Measurements from ENCODE around the gene XYLB. TPM values are rescaled to one million over a fixed set of nuclear protein-coding genes. Genes with fewer than 3 reads are reported as not detected.
A peak's percentile ranks its signal among the peaks of the same experiment; 100 is the strongest.

XYLB gene
- total RNA-seq, 8 experiments from 2014 or later = 2.5 to 14.2 (median 5.1) TPM

- Histone ChIP-seq H3K27ac (no peak overlapping the region), H3K4me3 (no peak overlapping the region), H3K4me1 (replicated peaks in 1 of 2) (no peaks in the 10 kb centered on the region)
- in situ Hi-C loops (cut with MboI; ENCODE audit: low pct_unique_long_range_greater_than_20kb in 2 of 9, low sequenced_read_pairs in 9 of 9, unreplicated experiment in 9 of 9) = no loop called here
- no peak for ATAC-seq (replicated peaks in 6 of 8)
These were observed 100.2 kb downstream of the XYLB start for GRCh38 chr3:38446812-38447211.

GRCh38 chr3:38450853-38451252 is 104.3 kb downstream of the XYLB start:
- Histone ChIP-seq H3K4me3 (no peak overlapping the region), H3K27ac (no peak overlapping the region), H3K4me1 (replicated peaks in 1 of 2) (peaks cover under 1% of the 10 kb centered on the region in 2 donors)
- 60 to 100% (median 89%) methylated on average over 1 to 3 of the region's 3 CpGs; no CpG with 5 or more reads in 3 of the 10 experiments for WGBS, 10 experiments
- in situ Hi-C loops (cut with MboI; ENCODE audit: low pct_unique_long_range_greater_than_20kb in 2 of 9, low sequenced_read_pairs in 9 of 9, unreplicated experiment in 9 of 9) = no loop called here
- no peak for ATAC-seq (replicated peaks in 6 of 8)

GRCh38 chr3:38453075-38453912 is 106.7 kb downstream of the XYLB start, which contains the start of gene ACVR2B:
TSS of gene ACVR2B (plus strand) at chr3:38453890. CDS start at chr3:38454323, 433 bp downstream.
- WGBS, 10 experiments = 0 to 26% (median 17%) methylated on average over 1 to 10 of the region's 48 CpGs; no CpG with 5 or more reads in 3 of the 10 experiments
- peak within 1 kb of the TSS; percentile 91 to 98 (median 98) for H3K4me3 ChIP-seq
- peaks cover 10 to 16% of the 10 kb centered on the region in 2 donors for H3K4me1 ChIP-seq (replicated peaks in 1 of 2)
- peak; percentile 38 to 71 (median 62) for ATAC-seq (replicated peaks in 6 of 8)
- in situ Hi-C loops (cut with MboI; ENCODE audit: low pct_unique_long_range_greater_than_20kb in 2 of 9, low sequenced_read_pairs in 9 of 9, unreplicated experiment in 9 of 9) = no loop called here
- peak within 1 kb of the TSS; percentile 99 for H3K27ac ChIP-seq

GRCh38 chr3:38453913-38454177 is 107.3 kb downstream of the XYLB start:
- in situ Hi-C loops (cut with MboI; ENCODE audit: low pct_unique_long_range_greater_than_20kb in 2 of 9, low sequenced_read_pairs in 9 of 9, unreplicated experiment in 9 of 9) = no loop called here
- WGBS, 10 experiments = no CpG with 5 or more reads among the region's 36 CpGs
- Histone ChIP-seq H3K4me3 (peak overlapping the region; percentile 91 to 98 (median 98)), H3K4me1 (replicated peaks in 1 of 2) (peaks cover 10 to 16% of the 10 kb centered on the region in 2 donors), H3K27ac (peak overlapping the region; percentile 99)
- no peak for ATAC-seq (replicated peaks in 6 of 8)

DNA sequence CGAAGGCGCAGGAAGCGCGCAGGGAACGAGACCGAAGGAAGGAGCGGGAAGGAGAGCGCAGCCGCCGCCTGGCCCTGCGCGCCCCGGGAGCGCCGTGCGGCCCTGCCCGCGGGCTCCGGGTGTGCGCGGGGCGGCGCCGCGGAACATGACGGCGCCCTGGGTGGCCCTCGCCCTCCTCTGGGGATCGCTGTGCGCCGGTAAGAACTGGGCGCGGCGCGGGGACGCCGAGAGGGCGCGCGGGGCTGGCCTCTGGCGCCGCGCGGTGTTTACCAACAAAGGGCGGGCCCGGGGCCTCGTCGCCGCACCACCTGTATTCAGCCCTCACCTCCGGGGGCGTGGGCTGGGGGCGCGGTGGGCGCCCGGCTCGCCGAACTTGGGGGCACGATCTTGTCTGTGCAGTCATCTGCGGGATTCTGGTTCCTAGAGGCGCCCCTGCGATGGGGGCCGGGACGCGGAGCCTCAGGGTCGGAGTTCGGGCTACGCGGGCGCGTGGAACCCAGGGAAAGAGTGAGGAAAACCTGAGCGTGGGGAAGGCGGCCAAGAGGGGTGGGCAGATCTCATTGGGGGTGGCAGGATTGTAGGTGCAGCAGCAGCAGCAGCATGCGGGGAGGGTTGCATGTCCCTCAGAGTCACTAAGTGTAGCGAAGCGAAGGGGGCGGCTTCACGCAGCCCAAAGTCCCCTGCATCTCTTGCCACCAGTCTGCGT is 107.7 kb downstream of the XYLB start:
- no CpG with 5 or more reads among the region's 78 CpGs for WGBS, 10 experiments
- in situ Hi-C loops (cut with MboI; ENCODE audit: low pct_unique_long_range_greater_than_20kb in 2 of 9, low sequenced_read_pairs in 9 of 9, unreplicated experiment in 9 of 9) = no loop called here
- Histone ChIP-seq H3K27ac (peak overlapping the region; percentile 99), H3K4me3 (peak overlapping the region; percentile 91 to 98 (median 98)), H3K4me1 (replicated peaks in 1 of 2) (peaks cover 10 to 16% of the 10 kb centered on the region in 2 donors)
- peak; percentile 34 to 72 (median 42) for ATAC-seq (replicated peaks in 6 of 8)

GRCh38 chr3:38454884-38455638 is 108.5 kb downstream of the XYLB start:
- peak overlapping the region; percentile 91 to 98 (median 98) for H3K4me3 ChIP-seq
- H3K4me1 ChIP-seq (replicated peaks in 1 of 2) = peaks cover 10 to 16% of the 10 kb centered on the region in 2 donors
- in situ Hi-C loops (cut with MboI; ENCODE audit: low pct_unique_long_range_greater_than_20kb in 2 of 9, low sequenced_read_pairs in 9 of 9, unreplicated experiment in 9 of 9) = no loop called here
- peak; percentile 9 to 68 (median 64) for ATAC-seq (replicated peaks in 6 of 8)
- WGBS, 10 experiments = 0% methylated on average over 3 to 5 of the region's 72 CpGs; no CpG with 5 or more reads in 8 of the 10 experiments
- peak overlapping the region; percentile 99 for H3K27ac ChIP-seq

DNA sequence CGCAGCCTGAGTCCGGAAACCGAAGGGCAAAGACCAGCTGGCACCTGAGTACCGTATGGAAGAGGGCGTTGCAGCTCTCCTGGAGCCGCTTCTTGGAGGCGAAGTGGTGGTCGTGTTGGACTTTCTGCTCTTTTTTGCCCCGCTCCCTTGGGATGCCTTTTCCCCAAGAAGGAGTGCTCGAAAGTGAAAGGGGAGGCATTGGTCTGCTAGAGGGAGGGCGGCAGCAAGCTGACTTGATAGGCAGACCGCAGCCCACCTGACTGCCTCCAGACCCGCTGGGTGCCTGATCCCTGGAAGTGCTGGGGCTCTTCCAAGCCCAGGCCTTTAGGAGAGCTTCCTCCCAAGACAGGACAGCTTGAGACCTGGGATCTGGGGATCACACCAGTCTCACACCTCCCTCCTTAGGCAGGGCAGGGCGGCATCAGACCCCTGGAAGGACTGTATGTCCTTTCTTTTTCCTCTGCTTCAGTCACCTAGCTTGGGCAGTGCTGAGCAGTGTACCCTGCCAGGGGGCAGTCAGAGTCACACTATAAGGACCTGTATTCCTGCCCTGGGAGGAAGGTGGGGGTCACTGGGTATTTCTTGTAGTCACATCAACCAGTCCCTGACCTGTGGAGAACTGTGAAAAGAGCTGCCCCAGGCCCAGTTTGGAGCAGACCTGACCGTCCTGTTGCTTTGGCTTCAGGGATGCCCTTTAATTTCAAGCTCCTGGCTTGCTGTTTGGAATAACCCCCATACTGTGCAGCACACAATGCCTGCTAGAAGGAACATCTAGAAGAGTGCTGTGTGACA is 109.2 kb downstream of the XYLB start:
- peak in 7 of 8 experiments; percentile 1 to 41 (median 33) for ATAC-seq (replicated peaks in 6 of 8)
- peak overlapping the region; percentile 99 for H3K27ac ChIP-seq
- peak overlapping the region; percentile 91 to 98 (median 98) for H3K4me3 ChIP-seq
- in situ Hi-C loops (cut with MboI; ENCODE audit: low pct_unique_long_range_greater_than_20kb in 2 of 9, low sequenced_read_pairs in 9 of 9, unreplicated experiment in 9 of 9) = no loop called here
- H3K4me1 ChIP-seq (replicated peaks in 1 of 2) = peaks cover 10 to 16% of the 10 kb centered on the region in 2 donors
- 0 to 100% (median 21%) methylated on average over 1 to 3 of the region's 15 CpGs; no CpG with 5 or more reads in 4 of the 10 experiments for WGBS, 10 experiments

DNA sequence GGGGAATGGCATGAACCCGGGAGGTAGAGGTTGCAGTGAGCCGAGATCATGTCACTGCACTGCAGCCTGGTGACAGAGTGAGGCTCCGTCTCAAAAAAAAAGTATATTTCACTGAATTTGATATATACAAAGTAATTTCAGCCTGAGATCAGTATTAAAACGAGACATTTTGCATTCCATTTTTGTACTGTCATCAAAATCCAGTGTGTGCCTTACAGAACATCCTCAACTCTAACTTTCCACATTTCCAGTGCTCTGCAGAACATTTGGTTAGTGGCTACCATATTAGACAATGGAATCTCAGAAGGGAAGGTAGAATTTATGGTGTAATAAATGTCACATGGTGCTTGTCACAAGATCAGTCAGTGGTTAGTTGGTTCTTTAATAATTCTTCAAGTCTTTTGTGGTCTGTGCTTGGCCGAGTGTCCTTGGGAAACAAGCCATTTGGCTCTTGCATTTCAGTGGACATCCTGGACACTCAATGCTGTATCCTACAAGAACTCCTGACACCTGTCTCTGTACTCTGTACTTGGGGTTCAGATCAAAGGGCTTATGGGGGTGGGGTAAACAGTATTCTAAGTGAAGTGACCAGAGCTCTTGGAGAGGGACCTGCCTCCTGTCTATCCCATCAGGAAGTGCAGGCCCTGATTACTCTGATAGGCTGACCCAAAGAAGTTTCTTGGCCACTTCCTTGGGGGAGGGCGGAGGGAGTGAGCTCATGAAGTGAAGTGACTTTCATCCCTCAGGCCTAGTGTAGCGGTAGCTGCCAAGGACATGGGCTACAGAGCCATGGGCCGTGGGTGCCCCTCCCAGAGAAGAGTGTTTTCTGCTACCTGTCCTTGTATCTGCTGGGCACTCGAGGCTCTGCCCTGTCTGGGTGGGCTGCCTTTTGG is 110.8 kb downstream of the XYLB start:
- Histone ChIP-seq H3K4me3 (no peak overlapping the region), H3K27ac (no peak overlapping the region), H3K4me1 (replicated peaks in 1 of 2) (peaks cover 10 to 16% of the 10 kb centered on the region in 2 donors)
- in situ Hi-C loops (cut with MboI; ENCODE audit: low pct_unique_long_range_greater_than_20kb in 2 of 9, low sequenced_read_pairs in 9 of 9, unreplicated experiment in 9 of 9) = no loop called here
- no peak for ATAC-seq (replicated peaks in 6 of 8)
- WGBS, 10 experiments = 73 to 100% (median 93%) methylated on average over 1 to 8 of the region's 9 CpGs; no CpG with 5 or more reads in 1 of the 10 experiments

GRCh38 chr3:38458796-38459498 is 112.4 kb downstream of the XYLB start:
- 0 to 100% (median 80%) methylated on average over 1 to 7 of the region's 13 CpGs; no CpG with 5 or more reads in 5 of the 10 experiments for WGBS, 10 experiments
- in situ Hi-C loops (cut with MboI; ENCODE audit: low pct_unique_long_range_greater_than_20kb in 2 of 9, low sequenced_read_pairs in 9 of 9, unreplicated experiment in 9 of 9) = no loop called here
- H3K4me1 ChIP-seq (replicated peaks in 1 of 2) = peaks cover 10 to 16% of the 10 kb centered on the region in 2 donors
- H3K4me3 ChIP-seq = no peak overlapping the region
- ATAC-seq (replicated peaks in 6 of 8) = peak in 1 of 8 experiments; percentile 16
- H3K27ac ChIP-seq = no peak overlapping the region

DNA sequence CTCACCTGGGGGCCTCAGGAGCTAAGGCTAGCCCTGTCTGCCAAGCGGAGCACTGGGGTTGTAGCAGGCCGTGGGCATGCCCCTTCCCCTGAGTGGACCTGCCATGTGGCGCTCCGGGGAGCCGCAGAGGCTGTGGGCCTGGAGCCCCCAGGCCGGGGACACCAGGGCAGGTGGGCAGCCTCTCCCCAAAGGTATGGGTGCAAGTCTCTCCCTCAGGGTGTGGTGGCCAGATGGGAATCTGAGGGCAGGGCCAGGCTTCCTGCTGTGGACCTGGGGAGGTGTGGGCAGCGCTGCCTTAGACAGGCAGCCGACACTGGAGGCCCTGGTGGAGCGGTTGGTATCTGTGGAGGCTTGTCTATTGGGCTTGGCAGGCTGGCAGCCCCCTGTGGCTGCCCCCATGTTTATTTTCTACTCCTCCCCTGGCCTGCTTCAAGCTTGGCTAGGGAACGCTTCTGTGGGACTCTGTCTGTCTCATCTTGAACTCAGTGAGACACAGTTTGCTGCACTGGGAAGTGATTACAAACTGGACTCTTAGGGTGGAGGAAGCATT is 113.0 kb downstream of the XYLB start:
- in situ Hi-C loops (cut with MboI; ENCODE audit: low pct_unique_long_range_greater_than_20kb in 2 of 9, low sequenced_read_pairs in 9 of 9, unreplicated experiment in 9 of 9) = no loop called here
- Histone ChIP-seq H3K4me1 (replicated peaks in 1 of 2) (peaks cover 10 to 16% of the 10 kb centered on the region in 2 donors), H3K4me3 (no peak overlapping the region), H3K27ac (no peak overlapping the region)
- no peak for ATAC-seq (replicated peaks in 6 of 8)
- WGBS, 10 experiments = 83 to 86% methylated on average over 1 of the region's 10 CpGs; no CpG with 5 or more reads in 8 of the 10 experiments
